Measurements from ENCODE around the gene LHFPL4.

Gene LHFPL4

GRCh38 chr3:9473496-9474065, 80.0 kb downstream of the LHFPL4 start:
- Histone ChIP-seq H3K9me3 (ENCODE audit: insufficient read depth, low read depth, low read length) (no peaks in the 10 kb centered on the region), H3K27ac (ENCODE audit: low read depth, low read length) (no peak overlapping the region), H3K9ac (ENCODE audit: low read depth, low read length) (no peak overlapping the region), H3K4me3 (ENCODE audit: low read length) (no peak overlapping the region), H3K36me3 (ENCODE audit: insufficient read depth, low read length) (peaks cover 99% of the 10 kb centered on the region), H3K27me3 (ENCODE audit: insufficient read depth, low read length) (no peaks in the 10 kb centered on the region), H3K4me1 (ENCODE audit: insufficient read depth, low read length) (no peaks in the 10 kb centered on the region)

- Histone ChIP-seq H3K9ac (ENCODE audit: low read depth, low read length) (no peak overlapping the region), H3K36me3 (ENCODE audit: insufficient read depth, low read length) (peaks cover 99% of the 10 kb centered on the region), H3K9me3 (ENCODE audit: insufficient read depth, low read depth, low read length) (no peaks in the 10 kb centered on the region), H3K27me3 (ENCODE audit: insufficient read depth, low read length) (no peaks in the 10 kb centered on the region), H3K4me1 (ENCODE audit: insufficient read depth, low read length) (no peaks in the 10 kb centered on the region), H3K4me3 (ENCODE audit: low read length) (no peak overlapping the region), H3K27ac (ENCODE audit: low read depth, low read length) (no peak overlapping the region)
- 93% methylated on average over 3 of the region's 3 CpGs for WGBS
These were observed 83.6 kb downstream of the LHFPL4 start for GRCh38 chr3:9469986-9470385.

- Histone ChIP-seq H3K27ac (ENCODE audit: low read depth, low read length) (no peak overlapping the region), H3K9me3 (ENCODE audit: insufficient read depth, low read depth, low read length) (no peaks in the 10 kb centered on the region), H3K9ac (ENCODE audit: low read depth, low read length) (no peak overlapping the region), H3K4me3 (ENCODE audit: low read length) (no peak overlapping the region), H3K4me1 (ENCODE audit: insufficient read depth, low read length) (no peaks in the 10 kb centered on the region), H3K27me3 (ENCODE audit: insufficient read depth, low read length) (no peaks in the 10 kb centered on the region), H3K36me3 (ENCODE audit: insufficient read depth, low read length) (peaks cover 99% of the 10 kb centered on the region)
- 97% methylated on average over 6 of the region's 7 CpGs for WGBS
These were observed 85.2 kb downstream of the LHFPL4 start for GRCh38 chr3:9468460-9468859.

- no peaks in the 10 kb centered on the region for H3K4me1 ChIP-seq (ENCODE audit: insufficient read depth, low read length)
- H3K36me3 ChIP-seq (ENCODE audit: insufficient read depth, low read length), result peaks cover 99% of the 10 kb centered on the region
- no peak overlapping the region for H3K27ac ChIP-seq (ENCODE audit: low read depth, low read length)
- H3K4me3 ChIP-seq (ENCODE audit: low read length), result no peak overlapping the region
- H3K9me3 ChIP-seq (ENCODE audit: insufficient read depth, low read depth, low read length), result no peaks in the 10 kb centered on the region
- WGBS, result 92% methylated on average over 3 of the region's 3 CpGs
- no peaks in the 10 kb centered on the region for H3K27me3 ChIP-seq (ENCODE audit: insufficient read depth, low read length)
- no peak overlapping the region for H3K9ac ChIP-seq (ENCODE audit: low read depth, low read length)
These were observed 86.2 kb downstream of the LHFPL4 start for GRCh38 chr3:9467451-9467850.

GRCh38 chr3:9455596-9456131, 98.0 kb downstream of the LHFPL4 start:
- Histone ChIP-seq H3K36me3 (ENCODE audit: insufficient read depth, low read length) (peaks cover 98% of the 10 kb centered on the region), H3K4me1 (ENCODE audit: insufficient read depth, low read length) (no peaks in the 10 kb centered on the region), H3K9me3 (ENCODE audit: insufficient read depth, low read depth, low read length) (no peaks in the 10 kb centered on the region), H3K9ac (ENCODE audit: low read depth, low read length) (no peak overlapping the region), H3K27ac (ENCODE audit: low read depth, low read length) (no peak overlapping the region), H3K27me3 (ENCODE audit: insufficient read depth, low read length) (no peaks in the 10 kb centered on the region), H3K4me3 (ENCODE audit: low read length) (no peak overlapping the region)
- 89% methylated on average over 1 of the region's 1 CpG for WGBS

GRCh38 chr3:9452417-9452816, 101.2 kb downstream of the LHFPL4 start:
- Histone ChIP-seq H3K4me3 (ENCODE audit: low read length) (no peak overlapping the region), H3K9ac (ENCODE audit: low read depth, low read length) (no peak overlapping the region), H3K27me3 (ENCODE audit: insufficient read depth, low read length) (no peaks in the 10 kb centered on the region), H3K36me3 (ENCODE audit: insufficient read depth, low read length) (peaks cover 98% of the 10 kb centered on the region), H3K27ac (ENCODE audit: low read depth, low read length) (no peak overlapping the region), H3K4me1 (ENCODE audit: insufficient read depth, low read length) (no peaks in the 10 kb centered on the region), H3K9me3 (ENCODE audit: insufficient read depth, low read depth, low read length) (no peaks in the 10 kb centered on the region)
- 100% methylated on average over 2 of the region's 2 CpGs for WGBS

- no peak overlapping the region for H3K27ac ChIP-seq (ENCODE audit: low read depth, low read length)
- no peaks in the 10 kb centered on the region for H3K4me1 ChIP-seq (ENCODE audit: insufficient read depth, low read length)
- no peaks in the 10 kb centered on the region for H3K27me3 ChIP-seq (ENCODE audit: insufficient read depth, low read length)
- 98% methylated on average over 2 of the region's 2 CpGs for WGBS
- no peaks in the 10 kb centered on the region for H3K9me3 ChIP-seq (ENCODE audit: insufficient read depth, low read depth, low read length)
- no peak overlapping the region for H3K4me3 ChIP-seq (ENCODE audit: low read length)
- no peak overlapping the region for H3K9ac ChIP-seq (ENCODE audit: low read depth, low read length)
- peaks cover 100% of the 10 kb centered on the region for H3K36me3 ChIP-seq (ENCODE audit: insufficient read depth, low read length)
These were observed 102.6 kb downstream of the LHFPL4 start for GRCh38 chr3:9450991-9451390.

GRCh38 chr3:9450126-9450525, 103.5 kb downstream of the LHFPL4 start:
- Histone ChIP-seq H3K4me3 (ENCODE audit: low read length) (no peak overlapping the region), H3K36me3 (ENCODE audit: insufficient read depth, low read length) (peaks cover 98% of the 10 kb centered on the region), H3K9me3 (ENCODE audit: insufficient read depth, low read depth, low read length) (no peaks in the 10 kb centered on the region)

GRCh38 chr3:9448643-9449042, 105.0 kb downstream of the LHFPL4 start:
- Histone ChIP-seq H3K36me3 (ENCODE audit: insufficient read depth, low read length) (peaks cover 98% of the 10 kb centered on the region), H3K9ac (ENCODE audit: low read depth, low read length) (no peak overlapping the region), H3K4me3 (ENCODE audit: low read length) (no peak overlapping the region), H3K27ac (ENCODE audit: low read depth, low read length) (no peak overlapping the region), H3K9me3 (ENCODE audit: insufficient read depth, low read depth, low read length) (no peaks in the 10 kb centered on the region), H3K4me1 (ENCODE audit: insufficient read depth, low read length) (no peaks in the 10 kb centered on the region), H3K27me3 (ENCODE audit: insufficient read depth, low read length) (no peaks in the 10 kb centered on the region)
- 94% methylated on average over 1 of the region's 1 CpG for WGBS

More at GRCh38 chr3:9450126-9450525, 103.5 kb downstream of the LHFPL4 start:
- Histone ChIP-seq H3K9ac (ENCODE audit: low read depth, low read length) (no peak overlapping the region), H3K27ac (ENCODE audit: low read depth, low read length) (no peak overlapping the region), H3K4me1 (ENCODE audit: insufficient read depth, low read length) (no peaks in the 10 kb centered on the region), H3K27me3 (ENCODE audit: insufficient read depth, low read length) (no peaks in the 10 kb centered on the region)
- WGBS, result 85% methylated on average over 1 of the region's 1 CpG
